K562 (cell line): ENCODE measurements around the gene CACNA1C. TPM values are rescaled to one million over a fixed set of nuclear protein-coding genes. Genes with fewer than 3 reads are reported as not detected.

Experiments used
- ATAC-seq: fragments of 200-7000 bp; cut with Tn5 transposase; 3 replicates; pipeline ENCODE4 v1.9.1; 2020; ENCODE audit warnings: moderate library complexity
- BruUV-seq: library from RNA; stranded (reverse); fragments of 400-500 nt; replicated peaks from 2 replicates; lab custom pipeline; 2021; lab: Mats Ljungman, UMichigan
- CTCF ChIA-PET: fragments of 300-600 bp; formaldehyde crosslinking; extraction: SDS; loops from one replicate; lab custom pipeline; 2021; ENCODE audit warnings: low intra/inter-chr PET ratio; lab: Yijun Ruan, JAX
- POLR2A ChIA-PET: fragments of 300-600, 350-650 bp; sonication (Branson Sonifier 250); formaldehyde crosslinking; extraction: SDS; loops from one replicate; lab custom pipeline; 2021; ENCODE audit warnings: antibody characterized with exemption, inconsistent platforms; lab: Yijun Ruan, JAX
- DNase-seq, 4 experiments: peaks; one replicate each; pipeline versions ENCODE4 v3.0.0 to v3.0.0-alpha.2; 2011 to 2018; ENCODE audit warnings: low spot score in 3 of 4, mixed read lengths in 3 of 4; ENCODE audit errors: extremely low read depth in 1 of 4
- FAIRE-seq: peaks from 2 replicates; lab custom pipeline; 2011; peaks lifted over from hg19 to GRCh38; lab: Jason Lieb, UNC
- H2AFZ ChIP-seq: 2 replicates; pipeline ENCODE4 v1.6.0; 2011; ENCODE audit warnings: low read depth, low read length, control low read depth, inconsistent platforms
- H3K27ac ChIP-seq: fragments of 200-600 bp; 3 replicates; pipeline ENCODE4 v1.8.0; 2011; ENCODE audit warnings: low read depth, mild to moderate bottlenecking, control low read depth, inconsistent platforms, low read length, moderate library complexity, mixed read lengths; ENCODE audit errors: extremely low read depth
- H3K27me3 ChIP-seq, 2 experiments: fragments of 300-600 bp in 1 of 2; 2 replicates in 1 of 2; 3 replicates in 1 of 2; pipeline versions ENCODE4 v1.6.0 to v1.8.0; 2011; ENCODE audit warnings: inconsistent platforms in 2 of 2, low read length in 2 of 2, mild to moderate bottlenecking in 1 of 2, mixed read lengths in 1 of 2, moderate library complexity in 1 of 2; ENCODE audit not compliant: control insufficient read depth in 2 of 2, insufficient read depth in 2 of 2
- H3K36me3 ChIP-seq: fragments of 300-600 bp; 3 replicates; pipeline ENCODE4 v1.8.0; 2011; ENCODE audit warnings: mild to moderate bottlenecking, low read length, inconsistent platforms; ENCODE audit not compliant: control insufficient read depth, insufficient read depth
- H3K4me1 ChIP-seq, 2 experiments: fragments of 200-600 bp in 1 of 2; replicated peaks in 1 of 2; 2 replicates in 1 of 2; 3 replicates in 1 of 2; pipeline versions ENCODE4 v1.5.1 to v1.8.0; 2011; ENCODE audit warnings: inconsistent platforms in 2 of 2, low read length in 2 of 2, mild to moderate bottlenecking in 1 of 2, mixed read lengths in 1 of 2, moderate library complexity in 1 of 2; ENCODE audit not compliant: control insufficient read depth in 2 of 2, insufficient read depth in 2 of 2
- H3K4me2 ChIP-seq: 2 replicates; pipeline ENCODE4 v1.6.1; 2011; ENCODE audit warnings: low read length, control low read depth, inconsistent platforms, mixed read lengths; ENCODE audit not compliant: insufficient read depth
- H3K4me3 ChIP-seq: fragments of 200-600 bp; sonication (generic), shearing (Covaris generic); 2 replicates; pipeline ENCODE4 v1.5.1; 2016; ENCODE audit warnings: control low read depth, inconsistent platforms
- H3K79me2 ChIP-seq: fragments of 200-600 bp; 3 replicates; pipeline ENCODE4 v1.8.0; 2011; ENCODE audit warnings: low read length, inconsistent platforms; ENCODE audit not compliant: control insufficient read depth, insufficient read depth
- H3K9ac ChIP-seq, 2 experiments: 2 replicates each; pipeline versions ENCODE4 v1.6.0 to v1.6.1; 2011; ENCODE audit warnings: low read depth in 2 of 2, low read length in 2 of 2, control low read depth in 1 of 2, inconsistent platforms in 1 of 2, mild to moderate bottlenecking in 1 of 2, mixed read lengths in 1 of 2; ENCODE audit not compliant: insufficient read depth in 1 of 2
- H3K9me1 ChIP-seq: one replicate; pipeline ENCODE4 v1.6.0; 2011; ENCODE audit warnings: inconsistent platforms, mild to moderate bottlenecking, low read length, moderate library complexity; ENCODE audit not compliant: control insufficient read depth, insufficient read depth
- H3K9me3 ChIP-seq: replicated peaks from 2 replicates; pipeline ENCODE4 v1.5.1; 2011; ENCODE audit warnings: low read depth, low read length, inconsistent platforms; ENCODE audit not compliant: control insufficient read depth, insufficient read depth
- H4K20me1 ChIP-seq: replicated peaks from 2 replicates; pipeline ENCODE4 v1.6.1; 2011; ENCODE audit warnings: low read length, inconsistent platforms, mixed read lengths; ENCODE audit not compliant: control insufficient read depth, insufficient read depth
- BMI1 ChIP-seq: fragments of 150-350 bp; IDR thresholded peaks from 2 replicates; pipeline ENCODE4 v1.6.1; 2014; ENCODE audit warnings: low read length
- HDGF ChIP-seq: fragments of 450-650 bp; IDR thresholded peaks from 2 replicates; pipeline ENCODE4 v1.6.1; 2016
- KHSRP ChIP-seq: fragments of 450-650 bp; IDR thresholded peaks from 2 replicates; pipeline ENCODE4 v1.6.1; 2017
- KLF13 ChIP-seq: fragments of 450-650 bp; IDR thresholded peaks from 2 replicates; pipeline ENCODE4 v1.6.1; 2016; ENCODE audit warnings: missing genetic modification characterization, low read depth, mild to moderate bottlenecking, missing compliant biosample characterization, moderate library complexity, borderline replicate concordance
- SRSF1 ChIP-seq: fragments of 200-400 bp; formaldehyde crosslinking; IDR thresholded peaks from 2 replicates; pipeline ENCODE4 v1.6.1; 2017; ENCODE audit warnings: mild to moderate bottlenecking, low read depth, low read length, moderate library complexity
- SRSF3 ChIP-seq: fragments of 200-400 bp; formaldehyde crosslinking; IDR thresholded peaks from 2 replicates; pipeline ENCODE4 v1.6.1; 2016; ENCODE audit warnings: mild to moderate bottlenecking, low read length, moderate library complexity; ENCODE audit not compliant: insufficient read depth
- TGIF2 ChIP-seq: sonication (generic); formaldehyde crosslinking; IDR thresholded peaks from 2 replicates; pipeline ENCODE4 v1.8.1; 2022; ENCODE audit warnings: mild to moderate bottlenecking, missing genetic modification reagents, moderate library complexity
- ZBTB7A ChIP-seq: IDR thresholded peaks from 2 replicates; pipeline ENCODE4 v1.6.1; 2011; ENCODE audit warnings: low read depth, mild to moderate bottlenecking, low read length, moderate library complexity, borderline replicate concordance; ENCODE audit not compliant: control insufficient read depth
- ZNF668 ChIP-seq: fragments of 250-450 bp; sonication (Bioruptor Pico); IDR thresholded peaks from 2 replicates; pipeline ENCODE4 v1.8.0; 2022; ENCODE audit warnings: mild to moderate bottlenecking, inconsistent platforms
- ZNF717 ChIP-seq: fragments of 250-450 bp; sonication (Bioruptor Pico); IDR thresholded peaks from 2 replicates; pipeline ENCODE4 v1.5.0; 2021
- WGBS: fragments of 100-300 bp; shearing (Covaris generic); methylation state at CpG from one replicate; pipeline ENCODE4 v1.1.6; 2016; ENCODE audit warnings: low coverage, mixed read lengths; ENCODE audit not compliant: insufficient coverage; ENCODE audit errors: missing lambda C conversion rate; 5-methylcytosine and 5-hydroxymethylcytosine counted together
- in situ Hi-C: fragments of 300-500 bp; cut with MboI; formaldehyde crosslinking; loops from 4 replicates; pipeline ENCODE4 v1.15.0; 2018; ENCODE audit warnings: inconsistent platforms, mixed read lengths
- intact Hi-C: fragments of 100-400 bp; cut with micrococcal nuclease; formaldehyde crosslinking; loops from 2 replicates; pipeline ENCODE4 v1.14.2; 2022
- polyA plus RNA-seq, 8 experiments: library from polyadenylated mRNA; depleted of rRNA in 4 of 8; stranded (reverse) in 5 of 8; unstranded in 3 of 8; fragments of >200 nt; fragmentation: Nextera tagmentation in 2 of 8; fragmentation: Illumina TruSeq in 1 of 8; extraction: Ambion mirVana in 2 of 8; extraction: Trizol in 1 of 8; gene quantifications; 2 replicates each; pipeline versions ENCODE4 v1.2.1 to v1.2.3, GENCODE V29; 2011 to 2014; ENCODE audit warnings: inconsistent platforms in 1 of 8, missing spikeins in 1 of 8
- total RNA-seq, 7 experiments: library from RNA; depleted of rRNA in 6 of 7; stranded (reverse); fragments of >200 nt in 6 of 7; fragmentation: Illumina TruSeq in 2 of 7; extraction: Trizol in 2 of 7; gene quantifications; 2 replicates each; pipeline versions ENCODE4 v1.2.1 to v1.2.3, GENCODE V29; 2011 to 2021; ENCODE audit warnings: low replicate concordance in 1 of 7
- TF ChIP-seq, protein P1 (sequence below): sonication (generic); formaldehyde crosslinking; IDR thresholded peaks from 2 replicates; pipeline ENCODE4 v1.8.0; 2022; ENCODE audit warnings: mild to moderate bottlenecking, low read depth, missing genetic modification reagents

CACNA1C gene
- total and polyA plus RNA-seq, 9 of the 15 experiments (the other 6 are each of a cell fraction or from before 2014, with no cell fraction given): not detected

DNA sequence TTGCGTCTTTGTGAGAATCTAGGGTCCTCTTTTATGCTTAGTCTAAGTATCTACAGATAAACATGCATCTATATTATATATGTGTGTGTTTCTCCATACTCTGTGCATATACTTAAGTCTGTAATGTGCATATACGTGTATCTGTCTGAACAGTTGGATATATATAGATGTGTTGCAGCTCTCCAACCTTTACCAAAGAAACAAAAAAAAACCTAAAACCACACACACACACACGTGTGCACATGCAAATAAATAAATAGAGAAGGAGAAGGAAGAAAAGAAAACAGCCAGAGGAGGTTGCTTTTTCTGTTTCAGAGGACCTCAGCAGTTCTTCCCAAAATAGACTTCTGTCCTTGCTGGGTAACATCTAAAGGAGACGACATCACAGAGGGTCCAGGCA, 244.9 kb downstream of the CACNA1C start:
- intact Hi-C loops: no loop called here
- no TSS peak for BruUV-seq
- H3K9me1 ChIP-seq: no peaks in the 10 kb centered on the region
- in situ Hi-C loops: loop anchor here (25.0 kb wide), 1 partner anchor 235 kb away; the partner anchor contains the start of gene CACNA1C
- no peak overlapping the region for H3K4me3 ChIP-seq
- FAIRE-seq: no peak
- H3K9ac ChIP-seq: no peak overlapping the region
- H3K36me3 ChIP-seq: no peaks in the 10 kb centered on the region
- H3K9me3 ChIP-seq: no peaks in the 10 kb centered on the region
- TF ChIP-seq, protein P1, sequence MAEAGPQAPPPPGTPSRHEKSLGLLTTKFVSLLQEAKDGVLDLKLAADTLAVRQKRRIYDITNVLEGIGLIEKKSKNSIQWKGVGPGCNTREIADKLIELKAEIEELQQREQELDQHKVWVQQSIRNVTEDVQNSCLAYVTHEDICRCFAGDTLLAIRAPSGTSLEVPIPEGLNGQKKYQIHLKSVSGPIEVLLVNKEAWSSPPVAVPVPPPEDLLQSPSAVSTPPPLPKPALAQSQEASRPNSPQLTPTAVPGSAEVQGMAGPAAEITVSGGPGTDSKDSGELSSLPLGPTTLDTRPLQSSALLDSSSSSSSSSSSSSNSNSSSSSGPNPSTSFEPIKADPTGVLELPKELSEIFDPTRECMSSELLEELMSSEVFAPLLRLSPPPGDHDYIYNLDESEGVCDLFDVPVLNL (CRISPR knock-in tag): no peak
- TF ChIP-seq ZNF717: no peak
- no peak for TF ChIP-seq SRSF3
- no peak for TF ChIP-seq KHSRP
- TF ChIP-seq HDGF: no peak
- TF ChIP-seq ZNF668 (CRISPR knock-in tag): no peak
- TF ChIP-seq ZBTB7A: no peak
- no peak for TF ChIP-seq BMI1
- no peak for TF ChIP-seq SRSF1
- TF ChIP-seq KLF13: no peak
- TF ChIP-seq TGIF2: no peak
- H4K20me1 ChIP-seq: no peaks in the 10 kb centered on the region
- ATAC-seq: no peak
- peaks cover 2 to 18% of the 10 kb centered on the region in 2 experiments; a peak in 2 of 5 replicates for H3K27me3 ChIP-seq
- no peaks in the 10 kb centered on the region for H3K4me1 ChIP-seq
- no peak overlapping the region for H3K27ac ChIP-seq
- ChIA-PET CTCF (no interaction called here), POLR2A (no interaction called here)
- 0% methylated on average over 4 of the region's 4 CpGs for WGBS
- no peaks in the 10 kb centered on the region for H3K79me2 ChIP-seq
- H2AFZ ChIP-seq: no peak overlapping the region
- no peak for DNase-seq
- H3K4me2 ChIP-seq: no peak overlapping the region
